Common myeloid progenitor, CD34-positive (primary cell): Measurements from ENCODE around the gene LRWD1.
"Not testable (repeated sequence)": the region's sequence is repeated elsewhere in the genome, so short reads cannot be mapped to it uniquely, and the experiment has no call there.

Experiments used
- CTCF ChIA-PET: fragments of 350-600 bp; sonication (Branson Sonifier 250); formaldehyde crosslinking; loops from one replicate; lab custom pipeline; 2021; ENCODE audit warnings: antibody characterized with exemption; lab: Charles Lee
- POLR2A ChIA-PET: fragments of 350-600 bp; sonication (Branson Sonifier 250); formaldehyde crosslinking; loops from one replicate; lab custom pipeline; 2021; ENCODE audit warnings: antibody characterized with exemption; lab: Charles Lee
- DNase-seq, 3 donors: peaks; one replicate each; pipeline versions ENCODE4 v3.0.0 to v3.0.0-alpha.2; 2013
- H3K27ac ChIP-seq, 2 experiments: 1 replicate in 1 of 2; 2 replicates in 1 of 2; pipeline ENCODE4 v1.7.0; 2013; ENCODE audit warnings: inconsistent platforms in 2 of 2, low read length in 2 of 2, mild to moderate bottlenecking in 2 of 2, low read depth in 1 of 2, moderate library complexity in 1 of 2; ENCODE audit not compliant: severe bottlenecking in 2 of 2, insufficient read depth in 1 of 2, poor library complexity in 1 of 2
- H3K27me3 ChIP-seq, 5 experiments: replicated peaks in 2 of 5; 1 replicate in 3 of 5; 2 replicates in 2 of 5; pipeline versions ENCODE4 v1.6.1 to v1.7.0; 2013; ENCODE audit warnings: low read length in 4 of 5, mild to moderate bottlenecking in 2 of 5, moderate library complexity in 2 of 5, inconsistent platforms in 1 of 5; ENCODE audit not compliant: insufficient read depth in 5 of 5, control insufficient read depth in 4 of 5
- H3K36me3 ChIP-seq, 4 experiments: 1 replicate in 2 of 4; 2 replicates in 2 of 4; pipeline versions ENCODE4 v1.6.1 to v1.7.0; 2013; ENCODE audit warnings: low read length in 3 of 4, control low read depth in 1 of 4, mild to moderate bottlenecking in 1 of 4; ENCODE audit not compliant: control insufficient read depth in 4 of 4, insufficient read depth in 4 of 4
- H3K4me1 ChIP-seq, 4 experiments: 1 replicate in 3 of 4; 2 replicates in 1 of 4; pipeline versions ENCODE4 v1.6.1 to v1.7.1; 2013; ENCODE audit warnings: low read length in 3 of 4, mild to moderate bottlenecking in 3 of 4, control low read depth in 1 of 4, inconsistent platforms in 1 of 4, moderate library complexity in 1 of 4; ENCODE audit not compliant: control insufficient read depth in 4 of 4, insufficient read depth in 4 of 4; ENCODE audit errors: control extremely low read depth in 1 of 4
- H3K4me3 ChIP-seq, 7 experiments: 1 replicate in 4 of 7; 2 replicates in 3 of 7; pipeline versions ENCODE4 v1.5.1 to v1.7.0; 2013; ENCODE audit warnings: mild to moderate bottlenecking in 7 of 7, low read length in 6 of 7, moderate library complexity in 6 of 7, inconsistent platforms in 2 of 7, low read depth in 2 of 7, control low read depth in 1 of 7; ENCODE audit not compliant: insufficient read depth in 4 of 7, control insufficient read depth in 1 of 7; ENCODE audit errors: extremely low read depth in 1 of 7
- H3K9me3 ChIP-seq, 5 experiments: 1 replicate in 4 of 5; 2 replicates in 1 of 5; pipeline versions ENCODE4 v1.6.1 to v1.7.1; 2013; ENCODE audit warnings: low read length in 4 of 5, mild to moderate bottlenecking in 2 of 5, inconsistent platforms in 1 of 5, low read depth in 1 of 5, moderate library complexity in 1 of 5; ENCODE audit not compliant: control insufficient read depth in 4 of 5, insufficient read depth in 2 of 5; ENCODE audit errors: control extremely low read depth in 1 of 5
- WGBS: methylation state at CpG from one replicate; pipeline ENCODE4 v1.1.5; 2013; ENCODE audit not compliant: insufficient coverage; 5-methylcytosine and 5-hydroxymethylcytosine counted together

LRWD1 gene

DNA sequence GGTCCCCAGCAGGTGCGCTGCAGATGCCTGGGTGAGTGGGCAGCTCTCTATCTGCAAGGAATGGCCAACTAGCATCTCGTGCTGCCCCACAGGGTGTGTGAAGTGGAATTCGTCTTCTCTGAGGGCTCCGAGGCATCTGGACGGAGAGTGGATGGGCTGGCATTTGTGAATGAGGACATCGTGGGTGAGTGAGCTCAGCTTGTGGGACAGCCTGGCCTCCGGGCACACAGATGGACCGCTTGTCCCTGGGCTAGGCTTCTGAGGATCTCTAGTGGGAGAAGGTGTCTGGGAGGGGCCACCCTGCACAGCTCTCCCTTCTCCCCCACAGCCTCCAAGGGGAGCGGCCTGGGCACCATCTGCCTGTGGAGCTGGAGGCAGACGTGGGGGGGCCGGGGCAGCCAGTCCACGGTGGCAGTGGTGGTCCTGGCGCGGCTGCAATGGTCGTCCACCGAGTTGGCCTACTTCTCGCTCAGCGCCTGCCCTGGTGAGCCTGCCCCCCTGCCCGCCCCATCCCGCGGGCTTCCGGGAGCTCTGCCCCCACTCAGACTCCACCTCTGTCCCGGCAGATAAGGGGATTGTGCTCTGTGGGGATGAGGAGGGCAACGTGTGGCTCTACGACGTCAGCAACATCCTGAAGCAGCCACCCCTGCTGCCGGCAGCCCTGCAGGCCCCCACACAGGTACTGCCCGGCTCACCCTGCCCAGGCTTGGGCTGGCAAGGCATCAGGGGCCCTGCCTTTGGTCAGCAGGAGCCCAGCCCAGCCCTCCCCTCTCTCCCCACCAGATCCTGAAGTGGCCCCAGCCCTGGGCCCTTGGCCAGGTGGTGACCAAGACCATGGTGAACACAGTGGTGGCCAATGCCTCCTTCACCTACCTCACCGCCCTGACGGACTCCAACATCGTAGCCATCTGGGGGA, 7.6 kb downstream of the LRWD1 start:
- H3K27ac ChIP-seq = no peak overlapping the region
- ChIA-PET POLR2A (no interaction called here), CTCF (interaction anchor here (63.4 kb wide), 1 partner anchor 54 kb away, joined by 1488 read pairs; the partner anchor contains the start of genes ORAI2 and PRKRIP1)
- peaks cover 3 to 45% (median 31%) of the 10 kb centered on the region in 4 experiments for H3K36me3 ChIP-seq
- H3K4me3 ChIP-seq = no peak overlapping the region
- H3K4me1 ChIP-seq = no peaks in the 10 kb centered on the region
- no peaks in the 10 kb centered on the region for H3K9me3 ChIP-seq
- no peaks in the 10 kb centered on the region for H3K27me3 ChIP-seq
- no peak for DNase-seq
- WGBS = 82% methylated on average over 24 of the region's 31 CpGs

- CTCF ChIA-PET = interaction anchor here (0.5 to 63.4 kb wide), 2 partner anchors 15 to 55 kb away, joined by 3 to 1488 read pairs; partner anchors contain the start of genes ORAI2 and PRKRIP1
- POLR2A ChIA-PET = no interaction called here
Observed at GRCh38 chr7:102473271-102473991, 8.6 kb downstream of the LRWD1 start.

GRCh38 chr7:102474116-102474515, 9.3 kb downstream of the LRWD1 start:
- CTCF ChIA-PET = interaction anchor here (63.4 kb wide), 1 partner anchor 55 kb away, joined by 1488 read pairs; the partner anchor contains the start of genes ORAI2 and PRKRIP1
- peaks cover 0 to 36% (median 26%) of the 10 kb centered on the region in 4 experiments for H3K36me3 ChIP-seq
- H3K27me3 ChIP-seq = not testable (repeated sequence)

More at GRCh38 chr7:102473271-102473991, 8.6 kb downstream of the LRWD1 start:
- no peak for DNase-seq
- Histone ChIP-seq H3K27me3 (no peaks in the 10 kb centered on the region), H3K4me1 (no peaks in the 10 kb centered on the region), H3K27ac (no peak overlapping the region), H3K4me3 (no peak overlapping the region), H3K36me3 (peaks cover 0 to 38% (median 26%) of the 10 kb centered on the region in 4 experiments), H3K9me3 (no peaks in the 10 kb centered on the region)
- 91% methylated on average over 18 of the region's 23 CpGs for WGBS

GRCh38 chr7:102474736-102475435, 10.1 kb downstream of the LRWD1 start:
- H3K27me3 ChIP-seq, H3K27ac ChIP-seq, CTCF ChIA-PET, H3K4me1 ChIP-seq, H3K9me3 ChIP-seq, POLR2A ChIA-PET, DNase-seq, H3K4me3 ChIP-seq: not testable (repeated sequence)
- H3K36me3 ChIP-seq = peaks cover 0 to 31% (median 21%) of the 10 kb centered on the region in 4 experiments
- no CpG with 5 or more reads among the region's 19 CpGs for WGBS

More at GRCh38 chr7:102474116-102474515, 9.3 kb downstream of the LRWD1 start:
- H3K4me3 ChIP-seq, H3K4me1 ChIP-seq, H3K9me3 ChIP-seq, POLR2A ChIA-PET, H3K27ac ChIP-seq, DNase-seq: not testable (repeated sequence)
- WGBS = no CpG with 5 or more reads among the region's 14 CpGs

DNA sequence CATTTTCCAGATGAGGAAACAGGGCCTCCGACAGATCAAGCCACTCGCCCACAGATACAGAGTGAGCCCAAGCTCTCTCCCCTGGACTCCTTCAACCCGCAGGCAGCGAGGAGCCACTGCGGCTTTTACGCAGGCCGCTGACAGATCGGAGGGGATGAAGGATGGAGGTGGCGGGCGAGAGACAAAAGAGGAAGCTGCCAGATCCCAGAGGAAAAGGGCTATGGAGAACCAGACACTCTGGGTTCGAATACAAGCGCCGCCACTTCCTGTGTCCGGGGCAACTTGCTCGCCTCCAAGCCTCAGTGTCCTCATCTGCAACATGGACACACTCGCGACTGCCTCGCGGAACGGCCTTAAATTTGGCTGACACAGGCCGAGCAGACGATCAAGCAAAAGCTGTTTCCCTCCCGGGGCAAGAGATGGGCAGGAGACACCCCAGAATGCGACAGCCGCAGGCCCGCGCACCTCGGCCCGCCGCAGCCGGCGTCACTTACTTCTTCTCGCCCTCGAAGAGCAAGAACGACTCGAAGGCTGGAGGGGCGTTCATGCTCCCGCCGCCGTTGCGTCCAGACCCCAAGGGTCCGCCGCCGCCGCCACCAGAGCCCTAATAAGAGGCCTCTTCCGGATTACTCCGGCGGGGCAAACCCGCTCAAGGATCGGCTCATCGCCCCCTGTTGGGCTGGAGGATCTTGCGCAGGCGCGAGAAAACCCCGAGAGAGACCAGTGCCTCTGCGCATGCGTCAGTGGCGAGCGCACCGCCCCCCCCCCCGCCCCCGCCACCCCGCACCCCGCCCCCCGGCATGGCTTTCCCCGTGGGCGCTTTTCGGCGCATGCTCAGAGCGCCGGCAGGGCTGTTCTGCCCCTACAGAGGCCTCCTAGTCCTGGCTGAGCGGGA, 13.8 kb downstream of the LRWD1 start, which contains the start of gene POLR2J:
TSS of gene POLR2J (minus strand) at position 609 of the 895 bp plus-strand sequence. CDS start at position 547, 62 bp downstream.
- POLR2A ChIA-PET, H3K27ac ChIP-seq: not testable (repeated sequence)
- WGBS = no CpG with 5 or more reads among the region's 72 CpGs

GRCh38 chr7:102479209-102479584, 14.4 kb downstream of the LRWD1 start:
- H3K36me3 ChIP-seq, H3K4me1 ChIP-seq, H3K4me3 ChIP-seq, CTCF ChIA-PET, DNase-seq, H3K9me3 ChIP-seq, POLR2A ChIA-PET, H3K27ac ChIP-seq, H3K27me3 ChIP-seq: not testable (repeated sequence)
- WGBS = no CpG with 5 or more reads among the region's 10 CpGs

More for the DNA sequence above, 13.8 kb downstream of the LRWD1 start, which contains the start of gene POLR2J:
- H3K27me3 ChIP-seq, CTCF ChIA-PET, H3K9me3 ChIP-seq, H3K4me1 ChIP-seq, H3K36me3 ChIP-seq: not testable (repeated sequence)
- peak; percentile 72 to 88 (median 74) for DNase-seq
- peak within 1 kb of the TSS in 4 of 7 experiments; percentile 40 to 54 (median 50) for H3K4me3 ChIP-seq
